Subcutaneous adipose tissue (tissue), 4 donors: ENCODE data around the gene MAP2K2. TPM values are rescaled to one million over a fixed set of nuclear protein-coding genes. Genes with fewer than 3 reads are reported as not detected.

Experiments
- CTCF ChIP-seq: fragments of 450-650 bp; IDR thresholded peaks from one replicate; pipeline ENCODE4 v1.5.1; 2016; ENCODE audit warnings: low read depth, mild to moderate bottlenecking, control low read depth, antibody characterized with exemption, moderate library complexity
- total RNA-seq, 4 donors: library from RNA; depleted of rRNA; stranded (reverse); fragments of >200 nt; gene quantifications; one replicate each; pipeline ENCODE4 v1.1.0, GENCODE V29; 2016

Gene MAP2K2
- 10 to 100 TPM; 39.3 to 66.1 (median 56.3) TPM for total RNA-seq

GRCh38 chr19:4123615-4124568 lies at the start of gene MAP2K2:
Gene MAP2K2, minus strand, starts transcription at chr19:4124122. Its CDS starts 247 bp downstream, at chr19:4123875.
- no peak for TF ChIP-seq CTCF

GRCh38 chr19:4172861-4173473 lies 49.0 kb upstream of the MAP2K2 start:
- TF ChIP-seq CTCF: no peak

GRCh38 chr19:4171676-4172075 lies 47.8 kb upstream of the MAP2K2 start:
- TF ChIP-seq CTCF: no peak

- no peak for TF ChIP-seq CTCF
Measured at GRCh38 chr19:4164262-4164661, 40.3 kb upstream of the MAP2K2 start.

- TF ChIP-seq CTCF: no peak
Measured at GRCh38 chr19:4161415-4162077, 37.6 kb upstream of the MAP2K2 start.

GRCh38 chr19:4157164-4157563 lies 33.2 kb upstream of the MAP2K2 start:
- TF ChIP-seq CTCF: no peak
